ENCODE data around the gene CTNNA2. TPM values are rescaled to one million over a fixed set of nuclear protein-coding genes. Genes with fewer than 3 reads are reported as not detected.

Gene CTNNA2
- total RNA-seq, 1 experiment from 2014 or later = 0.54 TPM

GRCh38 chr2:79833235-79833878, 320.5 kb downstream of the CTNNA2 start:
- Histone ChIP-seq H3K27me3 (ENCODE audit: control insufficient read depth, insufficient read depth, low read length) (no peaks in the 10 kb centered on the region), H3K4me3 (ENCODE audit: low read depth in 2 of 2, low read length in 2 of 2) (no peak overlapping the region), H3K9me3 (ENCODE audit: control insufficient read depth, insufficient read depth, low read depth, low read length) (peaks cover 1% of the 10 kb centered on the region; the same call in 1 of the 2 replicates), H3K4me1 (ENCODE audit: control insufficient read depth, insufficient read depth, low read length) (peaks cover 12% of the 10 kb centered on the region), H3K36me3 (ENCODE audit: control insufficient read depth, insufficient read depth, low read length) (no peaks in the 10 kb centered on the region), H3K27ac (ENCODE audit: low read length) (0 out of 2 replicates have a peak overlapping the region, but pooled peaks have one; percentile 4)
- POLR2A ChIA-PET = no interaction called here
- no TSS peak for BruUV-seq (replicated peaks)
- no peak for TF ChIP-seq CTCF (IDR thresholded peaks at IDR 0.05)
- TF ChIP-seq TCF7L2 (IDR thresholded peaks at IDR 0.05; ENCODE audit: low read depth, low read length) = no peak
- TF ChIP-seq POLR2AphosphoS5 (IDR thresholded peaks at IDR 0.05; ENCODE audit: low read depth, low read length) = no peak
- TF ChIP-seq REST (IDR thresholded peaks at IDR 0.05; ENCODE audit: insufficient read depth in 1 of 2, low read depth in 2 of 2, low read length in 1 of 2) = no peak
- no peak for TF ChIP-seq SIN3A (IDR thresholded peaks at IDR 0.05; ENCODE audit: borderline replicate concordance, insufficient read depth, low read depth, low read length)
- CTCF ChIA-PET = no interaction called here
- intact Hi-C loops (cut with micrococcal nuclease; ENCODE audit: unreplicated experiment) = no loop called here
- in situ Hi-C loops (cut with HindIII; ENCODE audit: low pct_unique_long_range_greater_than_20kb, low sequenced_read_pairs) = no loop called here
- ATAC-seq = no peak
- DNase-seq (ENCODE audit: low read depth, low spot score) = no peak

- no peak for DNase-seq (ENCODE audit: low read depth, low spot score)
- ChIA-PET CTCF (no interaction called here), POLR2A (no interaction called here)
- no TSS peak for BruUV-seq (replicated peaks)
- Histone ChIP-seq H3K9me3 (ENCODE audit: control insufficient read depth, insufficient read depth, low read depth, low read length) (peaks cover 3% of the 10 kb centered on the region; the same call in 1 of the 2 replicates), H3K27ac (ENCODE audit: low read length) (no peak overlapping the region), H3K4me1 (ENCODE audit: control insufficient read depth, insufficient read depth, low read length) (peaks cover 12% of the 10 kb centered on the region), H3K27me3 (ENCODE audit: control insufficient read depth, insufficient read depth, low read length) (no peaks in the 10 kb centered on the region), H3K4me3 (ENCODE audit: low read depth in 2 of 2, low read length in 2 of 2) (no peak overlapping the region), H3K36me3 (ENCODE audit: control insufficient read depth, insufficient read depth, low read length) (no peaks in the 10 kb centered on the region)
- no peak for TF ChIP-seq CTCF (IDR thresholded peaks at IDR 0.05)
- TF ChIP-seq REST (IDR thresholded peaks at IDR 0.05; ENCODE audit: insufficient read depth in 1 of 2, low read depth in 2 of 2, low read length in 1 of 2) = no peak
- TF ChIP-seq POLR2AphosphoS5 (IDR thresholded peaks at IDR 0.05; ENCODE audit: low read depth, low read length) = no peak
- no peak for TF ChIP-seq TCF7L2 (IDR thresholded peaks at IDR 0.05; ENCODE audit: low read depth, low read length)
- intact Hi-C loops (cut with micrococcal nuclease; ENCODE audit: unreplicated experiment) (no loop called here), in situ Hi-C loops (cut with HindIII; ENCODE audit: low pct_unique_long_range_greater_than_20kb, low sequenced_read_pairs) (no loop called here)
- ATAC-seq = no peak
Measured at GRCh38 chr2:79835911-79836310, 323.1 kb downstream of the CTNNA2 start.

All from Panc1 (cell line).